ES-I3 (cell line): Measurements from ENCODE around the gene ANP32A.

ENCODE experiments used
- H3K36me3 ChIP-seq: 2 replicates; pipeline ENCODE4 v1.6.1; 2013; ENCODE audit warnings: mild to moderate bottlenecking, low read length, control low read depth, moderate library complexity; ENCODE audit not compliant: insufficient read depth
- H3K4me1 ChIP-seq: 2 replicates; pipeline ENCODE4 v1.6.1; 2013; ENCODE audit warnings: mild to moderate bottlenecking, control low read depth, low read length; ENCODE audit not compliant: insufficient read depth
- H3K9ac ChIP-seq: 2 replicates; pipeline ENCODE4 v1.6.1; 2013; ENCODE audit warnings: low read depth, mild to moderate bottlenecking, low read length, moderate library complexity
- H3K9me3 ChIP-seq: 2 replicates; pipeline ENCODE4 v1.6.1; 2013; ENCODE audit warnings: mild to moderate bottlenecking, low read length, moderate library complexity; ENCODE audit not compliant: control insufficient read depth, insufficient read depth

The ANP32A gene

GRCh38 chr15:68816158-68816557 lies 4.5 kb downstream of the ANP32A start:
- H3K4me1 ChIP-seq: peaks cover 21% of the 10 kb centered on the region
- H3K9me3 ChIP-seq: no peaks in the 10 kb centered on the region
- no peaks in the 10 kb centered on the region for H3K36me3 ChIP-seq
- H3K9ac ChIP-seq: no peak overlapping the region; the same call in 1 of the 2 replicates

DNA sequence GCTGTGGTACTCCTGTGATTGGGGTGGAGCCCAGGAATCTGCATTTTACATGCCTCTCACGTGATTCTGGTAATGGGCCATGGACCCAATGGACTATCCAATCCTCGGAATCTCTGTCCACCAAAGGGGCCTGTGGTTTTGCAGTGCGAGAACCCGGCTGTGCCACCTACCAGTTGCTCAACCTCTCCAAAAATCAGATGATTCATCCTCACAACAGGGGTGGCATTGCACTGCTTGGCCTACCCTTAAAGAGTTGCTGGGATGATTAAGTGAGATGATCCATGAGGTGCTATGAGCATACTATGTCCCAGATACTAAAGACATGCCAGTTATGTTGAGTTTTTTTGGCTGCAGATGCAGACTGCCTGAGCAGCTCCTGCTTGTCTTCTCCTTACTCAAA lies 5.1 kb downstream of the ANP32A start:
- peaks cover 21% of the 10 kb centered on the region for H3K4me1 ChIP-seq

GRCh38 chr15:68814596-68814995 lies 6.1 kb downstream of the ANP32A start:
- H3K9ac ChIP-seq: no peak overlapping the region
- peaks cover 21% of the 10 kb centered on the region for H3K4me1 ChIP-seq
- H3K36me3 ChIP-seq: no peaks in the 10 kb centered on the region
- H3K9me3 ChIP-seq: no peaks in the 10 kb centered on the region

More for the DNA sequence above, 5.1 kb downstream of the ANP32A start:
- H3K36me3 ChIP-seq: no peaks in the 10 kb centered on the region
- H3K9me3 ChIP-seq: no peaks in the 10 kb centered on the region
- no peak overlapping the region for H3K9ac ChIP-seq

- H3K9ac ChIP-seq: no peak overlapping the region
- H3K36me3 ChIP-seq: no peaks in the 10 kb centered on the region
- H3K9me3 ChIP-seq: no peaks in the 10 kb centered on the region
- H3K4me1 ChIP-seq: peaks cover 28% of the 10 kb centered on the region
These were observed 7.9 kb downstream of the ANP32A start for GRCh38 chr15:68812597-68813431.

DNA sequence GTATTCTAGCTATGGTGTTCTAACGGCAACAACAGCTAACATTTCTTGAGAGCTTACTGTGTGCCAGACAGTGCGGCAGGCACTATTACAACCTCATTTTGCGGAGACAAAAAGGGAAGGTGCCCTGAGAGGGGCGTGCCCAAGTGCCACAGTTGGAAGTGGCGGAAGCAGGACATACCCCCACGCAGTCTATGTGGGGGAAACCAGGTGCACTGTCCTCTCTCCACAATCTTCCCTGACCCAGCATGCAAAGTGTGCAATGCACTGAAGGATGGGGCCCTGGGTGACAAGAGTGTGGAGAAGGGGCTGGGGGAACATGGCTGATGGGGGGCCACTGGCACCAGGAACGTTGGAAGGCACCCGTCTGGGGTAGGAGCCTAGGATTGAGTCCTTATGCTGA lies 8.6 kb downstream of the ANP32A start:
- Histone ChIP-seq H3K4me1 (peaks cover 34% of the 10 kb centered on the region), H3K9me3 (no peaks in the 10 kb centered on the region), H3K36me3 (no peaks in the 10 kb centered on the region), H3K9ac (no peak overlapping the region)

GRCh38 chr15:68809517-68809916 lies 11.2 kb downstream of the ANP32A start:
- peaks cover 20% of the 10 kb centered on the region for H3K4me1 ChIP-seq
- H3K9ac ChIP-seq: no peak overlapping the region
- H3K9me3 ChIP-seq: no peaks in the 10 kb centered on the region
- no peaks in the 10 kb centered on the region for H3K36me3 ChIP-seq

GRCh38 chr15:68808770-68809169 lies 11.9 kb downstream of the ANP32A start:
- Histone ChIP-seq H3K9ac (no peak overlapping the region), H3K36me3 (no peaks in the 10 kb centered on the region), H3K4me1 (peaks cover 20% of the 10 kb centered on the region), H3K9me3 (no peaks in the 10 kb centered on the region)

DNA sequence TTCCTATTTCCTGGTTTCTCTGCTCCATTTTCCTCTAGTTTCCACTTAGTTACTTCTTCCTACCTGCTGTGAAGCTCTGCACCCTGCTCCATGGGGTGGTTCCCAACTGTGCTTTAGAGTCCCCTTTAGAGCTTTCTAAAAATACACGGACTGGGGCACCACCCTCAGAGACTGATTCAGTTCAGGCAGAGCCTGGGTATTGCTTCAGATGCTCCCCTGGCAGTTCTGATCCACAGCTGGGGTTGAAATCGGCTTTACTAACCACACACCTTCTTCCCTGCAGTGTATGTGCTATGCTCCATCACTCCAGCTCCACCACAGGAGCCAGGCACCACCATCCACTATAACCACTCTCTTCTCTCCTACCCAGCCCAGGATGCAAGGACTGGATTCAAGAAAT lies 12.6 kb downstream of the ANP32A start:
- Histone ChIP-seq H3K36me3 (no peaks in the 10 kb centered on the region), H3K9me3 (no peaks in the 10 kb centered on the region), H3K4me1 (peaks cover 20% of the 10 kb centered on the region), H3K9ac (no peak overlapping the region)

DNA sequence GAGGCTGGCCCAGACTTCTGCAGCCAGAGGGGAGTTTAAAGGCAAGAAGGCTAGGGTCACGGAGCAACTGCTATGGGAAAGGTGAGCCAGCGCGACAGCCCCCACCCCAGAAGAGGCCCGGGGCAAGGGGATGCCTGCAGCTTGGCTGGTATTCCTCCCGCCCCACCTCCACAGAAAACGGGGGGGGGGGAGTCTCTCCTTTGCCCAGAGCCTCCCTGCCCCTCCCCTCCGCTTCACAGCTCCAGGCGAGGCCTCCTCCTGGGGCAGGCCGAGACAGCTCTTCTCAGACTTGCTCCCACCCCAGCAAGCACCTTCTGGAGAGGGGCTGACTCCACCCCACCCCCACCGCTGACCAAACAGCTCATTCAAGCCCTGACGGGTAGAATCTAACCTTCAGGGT lies 13.4 kb downstream of the ANP32A start:
- H3K9me3 ChIP-seq: no peaks in the 10 kb centered on the region
- H3K4me1 ChIP-seq: peaks cover 16% of the 10 kb centered on the region
- H3K36me3 ChIP-seq: no peaks in the 10 kb centered on the region
- H3K9ac ChIP-seq: no peak overlapping the region

DNA sequence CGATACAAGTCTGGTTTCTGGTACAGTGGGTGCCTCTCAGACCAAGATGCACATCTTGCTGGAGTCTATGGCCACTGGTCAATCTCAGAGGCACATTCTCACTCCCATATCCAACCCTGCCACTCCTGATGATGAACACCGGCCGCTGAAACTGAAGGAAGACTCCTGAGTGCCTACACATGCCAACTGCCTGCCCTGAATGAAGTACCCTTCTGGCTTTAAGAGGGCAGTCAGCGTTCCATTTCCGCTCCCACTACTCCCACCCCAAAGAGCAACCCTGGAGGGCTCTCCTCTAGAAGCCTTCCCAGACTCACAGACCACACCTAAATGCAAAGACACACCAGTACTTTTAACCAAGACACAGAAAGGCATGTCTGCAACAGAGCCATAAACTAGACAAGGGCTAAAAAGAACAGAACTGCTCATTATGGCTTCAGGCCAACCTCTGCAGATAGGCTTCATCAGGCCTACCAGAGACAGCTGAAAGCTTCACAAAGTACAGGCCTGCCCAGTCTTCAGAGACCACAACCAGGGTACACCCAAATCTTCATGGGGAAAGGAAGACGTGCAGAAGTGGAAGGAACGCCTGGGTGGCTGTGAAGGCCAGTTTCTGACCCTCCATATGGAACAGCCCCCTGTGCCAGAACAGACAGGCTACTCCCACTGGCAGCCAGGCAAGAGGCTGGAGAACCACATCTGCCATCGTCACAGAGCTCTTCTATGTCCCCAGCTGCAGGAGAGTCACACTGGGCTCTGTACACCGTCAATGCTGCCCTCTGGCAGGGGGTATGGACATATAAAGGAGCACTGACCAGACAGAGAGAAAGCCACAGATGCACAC lies 14.3 kb downstream of the ANP32A start:
- Histone ChIP-seq H3K9me3 (no peaks in the 10 kb centered on the region), H3K9ac (no peak overlapping the region), H3K4me1 (peaks cover 16% of the 10 kb centered on the region), H3K36me3 (no peaks in the 10 kb centered on the region; the same call in 1 of the 2 replicates)

DNA sequence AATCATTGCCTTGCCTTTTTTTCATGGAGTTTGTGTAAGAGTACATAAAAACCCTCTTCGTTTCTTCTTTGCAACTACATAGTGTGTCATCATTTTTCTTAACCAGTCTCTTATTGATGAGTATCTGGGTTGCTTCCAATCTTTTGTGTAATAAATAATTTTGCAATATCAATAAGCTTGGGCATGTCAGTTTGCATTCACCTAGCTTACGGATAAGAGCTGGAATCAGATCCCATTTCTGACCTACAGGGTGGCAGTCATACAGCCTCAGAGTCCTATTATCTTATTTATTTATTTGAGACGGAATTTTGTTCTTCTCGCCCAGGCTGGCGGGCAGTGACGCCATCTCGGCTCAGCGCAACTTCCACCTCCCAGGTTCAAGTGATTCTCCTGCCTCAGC lies 18.3 kb downstream of the ANP32A start:
- no peak overlapping the region for H3K9ac ChIP-seq
- H3K4me1 ChIP-seq: peaks cover 11% of the 10 kb centered on the region
- H3K9me3 ChIP-seq: no peaks in the 10 kb centered on the region
- H3K36me3 ChIP-seq: no peaks in the 10 kb centered on the region; the same call in none of the 2 replicates

- Histone ChIP-seq H3K9me3 (no peaks in the 10 kb centered on the region), H3K36me3 (no peaks in the 10 kb centered on the region; the same call in none of the 2 replicates), H3K4me1 (peaks cover 8% of the 10 kb centered on the region; the same call in 1 of the 2 replicates), H3K9ac (no peak overlapping the region)
These were observed 19.0 kb downstream of the ANP32A start for GRCh38 chr15:68801572-68802148.

GRCh38 chr15:68800875-68801274 lies 19.8 kb downstream of the ANP32A start:
- H3K9ac ChIP-seq: no peak overlapping the region
- H3K36me3 ChIP-seq: no peaks in the 10 kb centered on the region; the same call in none of the 2 replicates
- peaks cover 14% of the 10 kb centered on the region; the same call in 1 of the 2 replicates for H3K4me1 ChIP-seq
- H3K9me3 ChIP-seq: no peaks in the 10 kb centered on the region

GRCh38 chr15:68798346-68799094 lies 22.2 kb downstream of the ANP32A start:
- H3K4me1 ChIP-seq: peaks cover 34% of the 10 kb centered on the region
- no peaks in the 10 kb centered on the region for H3K9me3 ChIP-seq
- no peak overlapping the region for H3K9ac ChIP-seq
- no peaks in the 10 kb centered on the region; the same call in none of the 2 replicates for H3K36me3 ChIP-seq
